ENCODE data around the gene PTGS1. TPM values are rescaled to one million over a fixed set of nuclear protein-coding genes. Genes with fewer than 3 reads are reported as not detected.
"Not testable (repeated sequence)": the region's sequence is repeated elsewhere in the genome, so short reads cannot be mapped to it uniquely, and the experiment has no call there.

PTGS1 gene
- polyA plus RNA-seq, 1 donor: 9.2 TPM

DNA sequence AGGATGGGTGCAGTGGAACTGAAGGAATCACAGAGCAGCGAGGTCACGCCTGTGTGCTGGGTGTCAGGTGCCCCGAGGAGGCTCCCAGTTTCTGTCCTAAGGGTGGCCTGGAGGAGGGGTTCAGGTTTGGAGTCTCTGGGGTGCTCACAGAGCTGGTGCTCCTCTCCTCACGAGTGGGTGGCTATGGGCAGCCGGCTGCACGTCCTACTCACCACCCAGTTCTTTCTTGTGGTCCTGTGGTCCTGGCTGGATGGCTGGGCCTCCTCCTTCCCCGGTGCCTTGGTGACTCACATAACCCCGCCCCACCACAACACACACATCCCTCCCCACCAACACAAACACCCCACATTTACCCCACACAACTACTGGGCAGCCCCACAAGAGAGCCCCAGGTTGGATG is 9.9 kb upstream of the PTGS1 start:
- no peaks in the 10 kb centered on the region for H3K4me1 ChIP-seq (ENCODE audit: control insufficient read depth, insufficient read depth, low read length)
- WGBS (ENCODE audit: insufficient coverage, low lambda C conversion rate): no CpG with 5 or more reads among the region's 8 CpGs
- no peaks in the 10 kb centered on the region for H3K36me3 ChIP-seq (ENCODE audit: control insufficient read depth, insufficient read depth, low read length)
- no peaks in the 10 kb centered on the region for H3K9me3 ChIP-seq (ENCODE audit: control insufficient read depth, low read depth, low read length)
- H3K27ac ChIP-seq (ENCODE audit: low read length): no peak overlapping the region
- H3K4me3 ChIP-seq (ENCODE audit: low read length): no peak overlapping the region
- DNase-seq: no peak
- peaks cover under 1% of the 10 kb centered on the region for H3K27me3 ChIP-seq (ENCODE audit: control insufficient read depth, insufficient read depth, low read length)

DNA sequence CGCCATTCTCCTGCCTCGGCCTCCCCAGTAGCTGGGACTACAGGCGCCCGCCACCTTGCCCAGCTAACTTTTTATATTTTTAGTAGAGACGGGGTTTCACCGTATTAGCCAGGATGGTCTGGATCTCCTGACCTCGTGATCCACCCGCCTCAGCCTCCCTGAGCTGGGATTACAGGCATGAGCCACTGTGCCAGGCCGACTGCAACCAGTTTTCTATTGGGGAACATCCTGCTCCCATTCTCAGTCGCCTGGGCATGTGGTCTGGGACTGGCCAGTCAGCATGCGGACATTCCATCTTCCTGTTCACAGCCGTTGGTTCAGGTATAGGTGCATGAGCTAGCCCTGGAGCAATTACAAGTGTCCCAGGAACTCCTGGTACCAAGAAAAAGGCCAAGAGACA is 7.7 kb upstream of the PTGS1 start:
- DNase-seq; H3K36me3 ChIP-seq (ENCODE audit: control insufficient read depth, insufficient read depth, low read length); H3K4me3 ChIP-seq (ENCODE audit: low read length); H3K4me1 ChIP-seq (ENCODE audit: control insufficient read depth, insufficient read depth, low read length); H3K27me3 ChIP-seq (ENCODE audit: control insufficient read depth, insufficient read depth, low read length); H3K9me3 ChIP-seq (ENCODE audit: control insufficient read depth, low read depth, low read length); H3K27ac ChIP-seq (ENCODE audit: low read length): not testable (repeated sequence)
- no CpG with 5 or more reads among the region's 12 CpGs for WGBS (ENCODE audit: insufficient coverage, low lambda C conversion rate)

DNA sequence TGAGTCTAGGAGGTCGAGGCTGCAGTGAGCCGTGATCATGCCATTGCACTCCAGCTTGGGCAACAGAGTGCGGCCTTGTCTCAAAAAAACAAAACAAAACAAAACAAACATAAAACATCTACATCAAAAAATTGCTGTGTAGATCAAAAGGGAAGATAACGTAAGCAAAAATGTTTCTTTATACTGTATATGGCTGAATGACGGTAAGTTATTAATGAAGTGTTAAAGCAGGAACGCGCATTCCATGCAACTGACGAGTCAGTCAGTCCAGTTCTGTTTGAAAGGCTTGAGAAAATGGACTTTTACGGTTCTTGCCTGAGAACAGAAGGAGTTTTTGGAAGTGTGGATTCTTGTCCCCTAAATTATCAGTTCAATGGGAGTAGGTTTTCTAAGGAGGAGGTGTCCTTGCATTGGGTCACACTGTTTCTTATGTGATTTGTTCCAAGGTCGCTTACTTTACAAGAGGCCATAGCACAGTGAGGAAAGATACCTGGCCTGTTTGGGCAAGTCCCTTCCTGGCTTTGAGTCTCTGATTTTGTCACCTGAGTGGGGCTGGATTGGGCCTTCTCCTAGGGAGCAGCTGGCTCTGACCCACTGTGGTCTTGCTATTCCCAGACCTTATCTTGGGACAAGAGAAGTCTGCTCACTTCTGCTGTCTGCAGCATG is 6.6 kb upstream of the PTGS1 start:
- Histone ChIP-seq H3K27me3 (ENCODE audit: control insufficient read depth, insufficient read depth, low read length) (peaks cover 12% of the 10 kb centered on the region), H3K9me3 (ENCODE audit: control insufficient read depth, low read depth, low read length) (no peaks in the 10 kb centered on the region), H3K4me3 (ENCODE audit: low read length) (no peak overlapping the region), H3K4me1 (ENCODE audit: control insufficient read depth, insufficient read depth, low read length) (no peaks in the 10 kb centered on the region), H3K27ac (ENCODE audit: low read length) (no peak overlapping the region), H3K36me3 (ENCODE audit: control insufficient read depth, insufficient read depth, low read length) (no peaks in the 10 kb centered on the region)
- no peak for DNase-seq
- WGBS (ENCODE audit: insufficient coverage, low lambda C conversion rate): 80% methylated on average over 2 of the region's 10 CpGs

DNA sequence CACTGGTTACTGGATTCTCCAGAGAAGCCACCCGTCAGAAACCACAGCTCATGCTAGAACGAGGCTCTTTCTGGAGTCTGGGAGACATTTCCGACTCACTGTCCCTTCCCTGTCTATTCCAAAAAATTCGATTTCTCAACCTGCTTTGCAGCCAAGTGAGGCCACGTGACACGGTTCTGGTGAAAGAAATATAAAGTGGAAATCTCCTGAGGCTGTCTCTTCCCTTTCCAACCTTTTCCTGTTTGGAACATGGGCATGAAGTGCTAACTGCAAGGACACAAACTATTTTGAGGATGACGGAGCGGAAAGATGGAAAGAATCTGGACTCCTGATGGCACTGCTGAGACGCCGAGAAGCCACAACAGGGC is 6.1 kb upstream of the PTGS1 start:
- Histone ChIP-seq H3K36me3 (ENCODE audit: control insufficient read depth, insufficient read depth, low read length) (no peaks in the 10 kb centered on the region), H3K9me3 (ENCODE audit: control insufficient read depth, low read depth, low read length) (no peaks in the 10 kb centered on the region), H3K27me3 (ENCODE audit: control insufficient read depth, insufficient read depth, low read length) (peaks cover 18% of the 10 kb centered on the region), H3K27ac (ENCODE audit: low read length) (no peak overlapping the region), H3K4me1 (ENCODE audit: control insufficient read depth, insufficient read depth, low read length) (no peaks in the 10 kb centered on the region), H3K4me3 (ENCODE audit: low read length) (no peak overlapping the region)
- DNase-seq: no peak
- WGBS (ENCODE audit: insufficient coverage, low lambda C conversion rate): no CpG with 5 or more reads among the region's 10 CpGs

DNA sequence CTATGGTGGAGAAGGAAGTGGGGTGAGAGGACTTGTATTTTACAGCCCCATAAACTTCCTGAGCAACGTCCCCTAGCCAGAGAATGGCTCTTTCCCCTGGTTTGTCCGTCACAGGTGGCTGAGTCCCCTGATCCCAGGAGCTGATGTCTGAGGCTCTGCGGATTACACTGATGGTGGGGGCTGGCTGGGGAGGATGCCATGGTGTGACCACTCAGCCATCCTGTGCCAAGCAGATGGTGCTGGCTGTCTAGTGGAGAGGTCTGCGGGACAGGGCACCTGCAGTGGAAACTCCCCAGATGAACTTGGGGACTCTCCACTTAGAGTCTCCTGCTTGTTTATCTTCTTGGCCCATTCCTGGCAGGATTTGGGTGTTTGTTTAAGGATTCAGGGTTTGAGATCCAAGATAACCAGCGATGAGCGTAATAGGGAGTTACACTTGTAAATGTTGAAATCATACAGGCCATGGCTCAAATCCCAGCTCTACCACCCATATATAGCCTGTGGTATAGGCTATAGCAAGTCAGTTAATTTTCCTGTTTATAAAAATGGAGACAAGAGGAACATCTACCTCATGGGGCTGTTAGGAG is 4.7 kb upstream of the PTGS1 start:
- Histone ChIP-seq H3K27me3 (ENCODE audit: control insufficient read depth, insufficient read depth, low read length) (peaks cover 32% of the 10 kb centered on the region), H3K27ac (ENCODE audit: low read length) (no peak overlapping the region), H3K9me3 (ENCODE audit: control insufficient read depth, low read depth, low read length) (peaks cover 3% of the 10 kb centered on the region), H3K36me3 (ENCODE audit: control insufficient read depth, insufficient read depth, low read length) (no peaks in the 10 kb centered on the region), H3K4me1 (ENCODE audit: control insufficient read depth, insufficient read depth, low read length) (peaks cover 4% of the 10 kb centered on the region), H3K4me3 (ENCODE audit: low read length) (no peak overlapping the region)
- no peak for DNase-seq
- WGBS (ENCODE audit: insufficient coverage, low lambda C conversion rate): no CpG with 5 or more reads among the region's 6 CpGs

DNA sequence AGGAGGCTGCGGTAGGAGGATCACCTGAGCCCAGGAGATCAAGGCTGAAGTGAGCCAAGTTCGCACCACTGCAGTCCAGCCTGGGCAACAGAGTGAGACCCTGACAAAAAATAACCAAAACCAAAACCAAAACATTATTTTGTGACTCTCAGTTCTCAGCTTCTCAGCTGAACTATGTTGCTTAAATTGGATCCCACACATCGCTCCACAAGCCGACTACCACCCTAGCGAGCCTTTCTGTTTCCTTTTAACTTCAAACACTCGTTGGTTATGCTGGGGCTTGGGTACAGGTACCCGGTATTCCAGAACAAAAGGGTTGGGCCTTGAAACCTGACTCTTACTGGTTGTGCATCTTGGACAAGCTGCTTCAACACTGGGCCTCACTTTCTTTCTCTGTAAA is 3.8 kb upstream of the PTGS1 start:
- Histone ChIP-seq H3K9me3 (ENCODE audit: control insufficient read depth, low read depth, low read length) (peaks cover 3% of the 10 kb centered on the region), H3K4me3 (ENCODE audit: low read length) (no peak overlapping the region), H3K36me3 (ENCODE audit: control insufficient read depth, insufficient read depth, low read length) (no peaks in the 10 kb centered on the region), H3K27me3 (ENCODE audit: control insufficient read depth, insufficient read depth, low read length) (peaks cover 41% of the 10 kb centered on the region), H3K4me1 (ENCODE audit: control insufficient read depth, insufficient read depth, low read length) (peaks cover 6% of the 10 kb centered on the region), H3K27ac (ENCODE audit: low read length) (no peak overlapping the region)
- no peak for DNase-seq
- 100% methylated on average over 2 of the region's 7 CpGs for WGBS (ENCODE audit: insufficient coverage, low lambda C conversion rate)

DNA sequence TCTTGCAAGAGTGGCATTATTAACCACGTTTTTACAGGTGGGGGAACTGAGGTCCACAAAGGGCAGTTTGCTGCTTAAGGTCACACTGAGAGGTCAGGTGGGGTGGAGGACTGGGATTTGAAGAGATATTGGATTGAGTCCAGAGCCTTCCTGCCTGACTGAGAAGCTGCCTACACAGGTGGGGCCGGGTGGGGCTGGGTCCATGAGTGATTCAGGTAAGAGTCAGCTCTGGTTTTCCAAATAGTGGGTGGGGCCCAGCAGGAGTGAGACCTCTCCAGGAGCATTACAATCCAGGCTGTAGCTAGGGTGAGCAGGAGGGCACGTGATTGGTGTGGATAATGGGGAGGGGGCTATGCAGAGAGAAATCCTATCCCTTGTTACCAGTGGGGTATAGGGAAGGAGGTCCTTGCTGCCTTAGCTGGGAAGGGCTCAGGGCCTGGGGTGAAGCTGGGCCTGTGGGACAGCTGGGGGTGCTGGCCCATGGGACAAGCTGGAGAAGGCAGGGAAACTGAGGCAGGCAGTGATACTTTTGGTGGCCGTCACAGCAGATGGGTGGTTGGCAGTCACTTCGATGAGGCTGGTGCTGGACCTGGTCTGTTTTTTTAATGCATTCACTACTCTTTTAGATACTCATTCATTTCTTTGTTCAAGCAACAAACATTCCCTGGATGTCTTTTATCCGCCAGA is 2.9 kb upstream of the PTGS1 start:
- WGBS (ENCODE audit: insufficient coverage, low lambda C conversion rate): no CpG with 5 or more reads among the region's 6 CpGs
- Histone ChIP-seq H3K36me3 (ENCODE audit: control insufficient read depth, insufficient read depth, low read length) (no peaks in the 10 kb centered on the region), H3K27me3 (ENCODE audit: control insufficient read depth, insufficient read depth, low read length) (peaks cover 46% of the 10 kb centered on the region), H3K4me1 (ENCODE audit: control insufficient read depth, insufficient read depth, low read length) (peaks cover 6% of the 10 kb centered on the region), H3K9me3 (ENCODE audit: control insufficient read depth, low read depth, low read length) (peaks cover 3% of the 10 kb centered on the region), H3K27ac (ENCODE audit: low read length) (no peak overlapping the region), H3K4me3 (ENCODE audit: low read length) (no peak overlapping the region)
- DNase-seq: no peak

DNA sequence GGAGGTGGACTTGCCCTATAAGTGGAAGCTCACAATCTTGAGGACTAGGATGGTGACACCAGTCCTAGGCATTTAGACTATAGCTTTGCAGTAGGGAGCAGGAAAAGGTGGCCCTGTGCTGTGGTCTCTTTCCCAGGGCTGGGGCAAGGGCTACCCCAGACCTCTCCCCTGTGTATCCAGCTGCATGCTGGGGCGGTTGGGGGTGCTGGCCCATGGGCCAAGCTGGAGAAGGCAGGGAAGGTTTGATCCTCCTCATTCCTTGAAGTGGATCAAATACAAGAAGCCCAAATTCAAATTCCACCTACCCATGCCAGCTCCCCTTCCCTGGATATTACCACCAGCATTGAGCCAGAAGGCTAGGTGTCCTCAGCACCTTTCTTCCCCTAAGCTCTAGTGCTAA is 2.2 kb upstream of the PTGS1 start:
- no peak overlapping the region for H3K27ac ChIP-seq (ENCODE audit: low read length)
- H3K36me3 ChIP-seq (ENCODE audit: control insufficient read depth, insufficient read depth, low read length): no peaks in the 10 kb centered on the region
- H3K4me1 ChIP-seq (ENCODE audit: control insufficient read depth, insufficient read depth, low read length): peaks cover 6% of the 10 kb centered on the region
- H3K27me3 ChIP-seq (ENCODE audit: control insufficient read depth, insufficient read depth, low read length): peaks cover 46% of the 10 kb centered on the region
- H3K9me3 ChIP-seq (ENCODE audit: control insufficient read depth, low read depth, low read length): peaks cover 3% of the 10 kb centered on the region
- DNase-seq: no peak
- no peak overlapping the region for H3K4me3 ChIP-seq (ENCODE audit: low read length)
- no CpG with 5 or more reads among the region's 1 CpG for WGBS (ENCODE audit: insufficient coverage, low lambda C conversion rate)

DNA sequence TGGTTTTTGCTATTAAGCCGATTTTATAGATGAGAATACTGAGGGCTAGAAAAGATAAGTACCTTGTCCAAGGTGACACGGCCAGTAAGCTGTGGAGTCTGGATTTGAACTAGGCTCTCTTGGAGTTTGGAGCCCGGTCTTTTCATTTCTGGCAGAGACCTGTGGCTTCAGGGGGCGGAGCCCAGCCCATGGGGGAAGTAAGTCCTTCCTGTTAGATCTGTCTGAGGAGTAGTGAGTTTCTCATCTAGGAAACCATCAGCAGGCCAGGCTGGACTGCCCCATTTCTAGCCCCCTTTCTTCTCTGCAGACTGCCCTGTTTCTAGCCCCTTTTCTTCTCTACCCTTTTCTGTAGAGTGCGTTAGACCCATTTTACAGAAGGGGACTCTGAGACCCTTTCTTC is 521 bp upstream of the PTGS1 start:
- Histone ChIP-seq H3K9me3 (ENCODE audit: control insufficient read depth, low read depth, low read length) (peaks cover 3% of the 10 kb centered on the region), H3K27me3 (ENCODE audit: control insufficient read depth, insufficient read depth, low read length) (peaks cover 46% of the 10 kb centered on the region), H3K4me1 (ENCODE audit: control insufficient read depth, insufficient read depth, low read length) (peaks cover 11% of the 10 kb centered on the region), H3K36me3 (ENCODE audit: control insufficient read depth, insufficient read depth, low read length) (no peaks in the 10 kb centered on the region), H3K27ac (ENCODE audit: low read length) (no peak overlapping the region), H3K4me3 (ENCODE audit: low read length) (no peak overlapping the region)
- no peak for DNase-seq
- no CpG with 5 or more reads among the region's 5 CpGs for WGBS (ENCODE audit: insufficient coverage, low lambda C conversion rate)

DNA sequence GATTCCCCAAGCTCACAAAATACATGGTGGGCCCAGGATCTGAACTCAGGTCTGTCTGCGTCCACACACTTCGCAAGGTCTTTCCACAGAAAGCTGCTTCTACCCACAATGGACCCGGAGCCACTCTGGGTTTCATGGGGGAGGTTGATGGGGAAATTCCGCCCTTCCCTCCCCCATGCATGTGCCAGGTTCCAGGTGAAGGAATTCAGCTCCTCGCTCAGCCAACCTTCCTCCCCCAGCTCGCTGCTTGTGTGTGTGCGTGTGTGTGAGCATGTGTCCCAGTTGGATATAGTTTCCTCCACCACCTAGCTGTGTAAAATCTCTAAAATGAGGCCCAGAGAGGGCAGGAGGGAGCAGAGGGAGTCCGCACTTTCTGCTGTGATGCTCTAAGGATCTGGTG is 1.0 kb downstream of the PTGS1 start:
- no peak for DNase-seq
- H3K4me3 ChIP-seq (ENCODE audit: low read length): no peak overlapping the region
- H3K36me3 ChIP-seq (ENCODE audit: control insufficient read depth, insufficient read depth, low read length): no peaks in the 10 kb centered on the region
- peaks cover 43% of the 10 kb centered on the region for H3K27me3 ChIP-seq (ENCODE audit: control insufficient read depth, insufficient read depth, low read length)
- no peak overlapping the region for H3K27ac ChIP-seq (ENCODE audit: low read length)
- peaks cover 3% of the 10 kb centered on the region for H3K9me3 ChIP-seq (ENCODE audit: control insufficient read depth, low read depth, low read length)
- H3K4me1 ChIP-seq (ENCODE audit: control insufficient read depth, insufficient read depth, low read length): peaks cover 22% of the 10 kb centered on the region
- no CpG with 5 or more reads among the region's 8 CpGs for WGBS (ENCODE audit: insufficient coverage, low lambda C conversion rate)
